PC-9 (cell line): Measurements from ENCODE around the gene PSMD11. TPM values are rescaled to one million over a fixed set of nuclear protein-coding genes. Genes with fewer than 3 reads are reported as not detected.

Source experiments
- BruUV-seq: library from RNA; stranded (reverse); fragments of 400-500 nt; replicated peaks from 2 replicates; lab custom pipeline; 2021; lab: Mats Ljungman, UMichigan
- CTCF ChIA-PET: fragments of 300-600 bp; sonication (Branson Sonifier 250); formaldehyde crosslinking; loops from one replicate; lab custom pipeline; 2022; ENCODE audit warnings: antibody characterized with exemption; lab: Charles Lee
- POLR2A ChIA-PET: fragments of 300-600 bp; sonication (Branson Sonifier 250); formaldehyde crosslinking; loops from one replicate; lab custom pipeline; 2022; ENCODE audit warnings: antibody characterized with exemption; ENCODE audit not compliant: unreplicated experiment; lab: Charles Lee
- DNase-seq, 2 experiments: peaks; one replicate each; pipeline versions ENCODE4 v3.0.0 to v3.0.0-alpha.2; 2015 to 2022; ENCODE audit warnings: mixed read lengths in 1 of 2
- H2AFZ ChIP-seq: fragments of 200-600 bp; sonication (generic); 2 replicates; pipeline ENCODE4 v1.8.1; 2017; ENCODE audit warnings: antibody characterized with exemption
- H3F3A ChIP-seq: fragments of 200-600 bp; sonication (generic); 2 replicates; pipeline ENCODE4 v1.8.1; 2017; ENCODE audit warnings: antibody characterized with exemption, mild to moderate bottlenecking, low read depth; ENCODE audit not compliant: insufficient read depth
- H3K27ac ChIP-seq: fragments of 200-600 bp; sonication (generic); 2 replicates; pipeline ENCODE4 v1.6.1; 2016; ENCODE audit warnings: mixed run types
- H3K27me3 ChIP-seq: fragments of 200-600 bp; sonication (generic); 2 replicates; pipeline ENCODE4 v1.6.1; 2016; ENCODE audit warnings: low read depth, mixed run types; ENCODE audit not compliant: insufficient read depth
- H3K36me3 ChIP-seq: fragments of 200-600 bp; sonication (generic); 2 replicates; pipeline ENCODE4 v1.6.1; 2016; ENCODE audit warnings: low read depth, mixed run types
- H3K4me1 ChIP-seq: fragments of 200-600 bp; sonication (generic); replicated peaks from 2 replicates; pipeline ENCODE4 v1.6.1; 2016; ENCODE audit warnings: mixed run types; ENCODE audit not compliant: insufficient read depth
- H3K4me2 ChIP-seq: fragments of 200-600 bp; sonication (generic); 2 replicates; pipeline ENCODE4 v1.6.1; 2017; ENCODE audit warnings: mixed run types
- H3K4me3 ChIP-seq: fragments of 200-600 bp; sonication (generic); 2 replicates; pipeline ENCODE4 v1.6.1; 2016; ENCODE audit warnings: mixed run types
- H3K79me2 ChIP-seq: fragments of 200-600 bp; sonication (generic); 2 replicates; pipeline ENCODE4 v1.6.1; 2017; ENCODE audit warnings: low read depth, mixed run types
- H3K9me2 ChIP-seq: fragments of 200-600 bp; sonication (generic); 2 replicates; pipeline ENCODE4 v1.8.1; 2017; ENCODE audit warnings: mild to moderate bottlenecking; ENCODE audit not compliant: insufficient read depth
- H3K9me3 ChIP-seq: fragments of 200-600 bp; sonication (generic); 2 replicates; pipeline ENCODE4 v1.8.1; 2016; ENCODE audit warnings: low read depth; ENCODE audit not compliant: insufficient read depth
- H4K20me1 ChIP-seq: fragments of 200-600 bp; sonication (generic); 2 replicates; pipeline ENCODE4 v1.8.1; 2017; ENCODE audit not compliant: insufficient read depth
- EZH2 ChIP-seq: fragments of 200-600 bp; sonication (generic); IDR thresholded peaks from 2 replicates; pipeline ENCODE4 v1.8.0; 2017; ENCODE audit warnings: antibody characterized with exemption, low read depth
- intact Hi-C: fragments of 100-400 bp; cut with micrococcal nuclease; formaldehyde crosslinking; loops from one replicate; pipeline ENCODE4 v1.10.0; 2022; ENCODE audit not compliant: unreplicated experiment
- total RNA-seq: library from RNA; stranded (reverse); gene quantifications from 2 replicates; pipeline ENCODE4 v1.2.3, GENCODE V29; 2021
- TF ChIP-seq, protein P1 (sequence below): fragments of 200-600 bp; sonication (generic); conservative IDR thresholded peaks from 2 replicates; pipeline ENCODE4 v1.6.1; 2017; ENCODE audit warnings: mixed run types, antibody characterized with exemption, mild to moderate bottlenecking, moderate library complexity

The PSMD11 gene
- total RNA-seq, 1 experiment from 2014 or later, result 149 TPM

DNA sequence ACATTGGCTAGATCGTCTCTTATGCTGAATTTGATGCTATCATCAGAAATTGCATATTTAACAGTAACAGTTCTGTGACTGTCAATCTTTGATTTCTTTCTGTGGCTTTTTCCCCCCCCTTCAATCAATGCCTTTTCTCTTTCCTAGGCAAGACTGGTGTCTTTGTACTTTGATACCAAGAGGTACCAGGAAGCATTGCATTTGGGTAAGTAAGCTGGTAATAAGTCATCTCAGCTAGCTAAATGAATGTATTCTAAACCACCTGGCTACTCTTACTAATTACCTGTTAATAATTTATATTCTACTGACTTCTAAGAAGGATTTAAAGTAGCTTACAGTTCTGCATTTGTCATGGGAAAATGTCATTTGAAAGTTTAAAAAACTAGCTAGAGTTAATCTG lies 20.1 kb downstream of the PSMD11 start:
- H4K20me1 ChIP-seq, result peaks cover 46% of the 10 kb centered on the region
- peaks cover 46% of the 10 kb centered on the region for H3K79me2 ChIP-seq
- no peak overlapping the region for H3K4me2 ChIP-seq
- H3K27me3 ChIP-seq, result no peaks in the 10 kb centered on the region
- ChIA-PET CTCF (no interaction called here), POLR2A (no interaction called here)
- no peaks in the 10 kb centered on the region for H3K4me1 ChIP-seq
- no peak for DNase-seq
- H3K9me3 ChIP-seq, result no peaks in the 10 kb centered on the region
- H3F3A ChIP-seq, result peaks cover 25% of the 10 kb centered on the region; the same call in 1 of the 2 replicates
- intact Hi-C loops, result loop anchor here (5.0 kb wide), 1 partner anchor 1288 kb away; no protein-coding TSS in a partner anchor
- no TSS peak for BruUV-seq
- H2AFZ ChIP-seq, result no peak overlapping the region
- no peak overlapping the region for H3K27ac ChIP-seq
- no peak for TF ChIP-seq EZH2
- TF ChIP-seq, protein P1, sequence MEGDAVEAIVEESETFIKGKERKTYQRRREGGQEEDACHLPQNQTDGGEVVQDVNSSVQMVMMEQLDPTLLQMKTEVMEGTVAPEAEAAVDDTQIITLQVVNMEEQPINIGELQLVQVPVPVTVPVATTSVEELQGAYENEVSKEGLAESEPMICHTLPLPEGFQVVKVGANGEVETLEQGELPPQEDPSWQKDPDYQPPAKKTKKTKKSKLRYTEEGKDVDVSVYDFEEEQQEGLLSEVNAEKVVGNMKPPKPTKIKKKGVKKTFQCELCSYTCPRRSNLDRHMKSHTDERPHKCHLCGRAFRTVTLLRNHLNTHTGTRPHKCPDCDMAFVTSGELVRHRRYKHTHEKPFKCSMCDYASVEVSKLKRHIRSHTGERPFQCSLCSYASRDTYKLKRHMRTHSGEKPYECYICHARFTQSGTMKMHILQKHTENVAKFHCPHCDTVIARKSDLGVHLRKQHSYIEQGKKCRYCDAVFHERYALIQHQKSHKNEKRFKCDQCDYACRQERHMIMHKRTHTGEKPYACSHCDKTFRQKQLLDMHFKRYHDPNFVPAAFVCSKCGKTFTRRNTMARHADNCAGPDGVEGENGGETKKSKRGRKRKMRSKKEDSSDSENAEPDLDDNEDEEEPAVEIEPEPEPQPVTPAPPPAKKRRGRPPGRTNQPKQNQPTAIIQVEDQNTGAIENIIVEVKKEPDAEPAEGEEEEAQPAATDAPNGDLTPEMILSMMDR, result no peak
- H3K36me3 ChIP-seq, result peaks cover 52% of the 10 kb centered on the region
- H3K9me2 ChIP-seq, result no peaks in the 10 kb centered on the region
- no peak overlapping the region for H3K4me3 ChIP-seq

GRCh38 chr17:32467949-32468348 lies 23.6 kb downstream of the PSMD11 start:
- intact Hi-C loops, result no loop called here
- H3K4me3 ChIP-seq, result no peak overlapping the region
- DNase-seq, result no peak
- peaks cover 5% of the 10 kb centered on the region; the same call in 1 of the 2 replicates for H3F3A ChIP-seq
- no peak overlapping the region for H2AFZ ChIP-seq
- H3K27ac ChIP-seq, result no peak overlapping the region
- BruUV-seq, result no TSS peak
- H3K27me3 ChIP-seq, result no peaks in the 10 kb centered on the region
- peaks cover 30% of the 10 kb centered on the region for H3K79me2 ChIP-seq
- no peaks in the 10 kb centered on the region for H3K9me2 ChIP-seq
- H3K36me3 ChIP-seq, result peaks cover 61% of the 10 kb centered on the region
- peaks cover 13% of the 10 kb centered on the region for H4K20me1 ChIP-seq
- CTCF ChIA-PET, result no interaction called here
- H3K4me2 ChIP-seq, result no peak overlapping the region
- no peaks in the 10 kb centered on the region for H3K4me1 ChIP-seq
- H3K9me3 ChIP-seq, result no peaks in the 10 kb centered on the region
- POLR2A ChIA-PET, result no interaction called here
- TF ChIP-seq, protein P1, result no peak
- TF ChIP-seq EZH2, result no peak

DNA sequence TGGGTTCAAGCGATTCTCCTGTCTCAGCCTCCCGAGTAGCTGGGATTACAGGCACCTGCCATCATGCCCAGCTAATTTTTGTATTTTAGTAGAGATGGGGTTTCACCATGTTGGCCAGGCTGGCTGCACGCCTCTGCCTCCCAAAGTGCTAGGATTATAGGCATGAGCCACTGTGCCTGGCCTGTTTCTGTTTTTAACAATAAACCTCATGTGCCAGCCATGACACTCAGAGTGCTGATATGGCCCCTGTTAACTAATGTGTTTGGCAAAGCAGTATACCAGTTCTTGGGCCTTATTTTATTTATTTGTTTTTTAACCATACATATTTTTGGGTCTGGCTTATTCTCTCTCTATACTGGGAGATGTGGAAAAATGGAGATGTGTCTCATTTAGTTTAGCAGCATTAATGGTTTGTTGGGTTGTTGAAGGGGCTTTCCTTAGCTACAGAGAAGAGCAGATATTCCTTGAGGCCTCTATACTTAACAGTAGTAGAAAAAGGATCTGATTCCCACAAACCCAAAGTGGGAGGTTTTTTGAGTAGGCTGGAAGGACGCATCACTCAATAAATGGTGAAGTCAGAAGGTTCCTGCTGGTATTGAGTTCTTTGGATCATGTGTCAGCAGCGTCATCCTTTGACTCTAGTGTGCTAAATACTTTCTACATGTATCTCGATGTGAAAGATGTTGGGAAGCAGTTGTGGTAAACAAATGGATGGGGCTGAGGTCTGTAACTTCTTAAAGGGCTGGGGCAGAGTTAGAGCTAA lies 26.3 kb downstream of the PSMD11 start:
- Histone ChIP-seq H3K36me3 (peaks cover 69% of the 10 kb centered on the region), H3K9me3 (no peaks in the 10 kb centered on the region), H2AFZ (no peak overlapping the region), H4K20me1 (no peaks in the 10 kb centered on the region; the same call in 1 of the 2 replicates), H3K4me2 (no peak overlapping the region), H3K4me1 (no peaks in the 10 kb centered on the region), H3K27ac (no peak overlapping the region), H3K79me2 (peaks cover 16% of the 10 kb centered on the region; the same call in 1 of the 2 replicates), H3F3A (peaks cover 5% of the 10 kb centered on the region), H3K9me2 (no peaks in the 10 kb centered on the region), H3K4me3 (no peak overlapping the region), H3K27me3 (no peaks in the 10 kb centered on the region)
- ChIA-PET CTCF (interaction anchor here (0.7 to 1.4 kb wide), 2 partner anchors 9 to 10 kb away, joined by 3 read pairs; no protein-coding TSS in a partner anchor), POLR2A (no interaction called here)
- intact Hi-C loops, result no loop called here
- TF ChIP-seq, protein P1, result no peak
- no peak for TF ChIP-seq EZH2
- BruUV-seq, result no TSS peak
- no peak for DNase-seq
